Right lobe of liver (tissue), 4 donors: ENCODE results near the gene CIAO2B.

Experiments used
- CTCF ChIP-seq, 4 donors: fragments of 200-600 bp in 3 of 4; fragments of 450-650 bp in 1 of 4; IDR thresholded peaks; one replicate each; pipeline versions ENCODE4 v1.5.1 to v1.8.0; 2016 to 2022; ENCODE audit warnings: antibody characterized with exemption in 4 of 4, mild to moderate bottlenecking in 2 of 4
- POLR2A ChIP-seq: fragments of 450-650 bp; IDR thresholded peaks from one replicate; pipeline ENCODE4 v1.6.1; 2017; ENCODE audit warnings: antibody characterized with exemption, mild to moderate bottlenecking
- donor health status: DM: no; HTN: no; CAD: no.
- donor health status: DM: no; HTN: no; CAD: no.
- donor health status: DM: no; HTN: yes; CAD: no.

- no peak for TF ChIP-seq CTCF (IDR thresholded peaks at IDR 0.05)
- TF ChIP-seq POLR2A, result no peak
Observed at GRCh38 chr16:66911801-66912200, 22.4 kb downstream of the CIAO2B start.
